Esophagus muscularis mucosa (tissue), 4 donors: ENCODE data around the gene CDHR3.

Experiments used
- CTCF ChIP-seq, 3 experiments: fragments of 200-600 bp in 2 of 3; fragments of 450-650 bp in 1 of 3; sonication (generic) in 2 of 3; IDR thresholded peaks; one replicate each; pipeline ENCODE4 v1.5.1; 2017 to 2019; ENCODE audit warnings: antibody characterized with exemption in 3 of 3, mild to moderate bottlenecking in 2 of 3, moderate library complexity in 1 of 3
- EP300 ChIP-seq: sonication (generic); formaldehyde crosslinking; IDR thresholded peaks from one replicate; pipeline ENCODE4 v1.6.1; 2017; ENCODE audit warnings: antibody characterized with exemption
- POLR2AphosphoS5 ChIP-seq, 2 donors: sonication (generic); formaldehyde crosslinking; IDR thresholded peaks; one replicate each; pipeline ENCODE4 v1.6.1; 2017; ENCODE audit warnings: antibody characterized with exemption in 2 of 2

DNA sequence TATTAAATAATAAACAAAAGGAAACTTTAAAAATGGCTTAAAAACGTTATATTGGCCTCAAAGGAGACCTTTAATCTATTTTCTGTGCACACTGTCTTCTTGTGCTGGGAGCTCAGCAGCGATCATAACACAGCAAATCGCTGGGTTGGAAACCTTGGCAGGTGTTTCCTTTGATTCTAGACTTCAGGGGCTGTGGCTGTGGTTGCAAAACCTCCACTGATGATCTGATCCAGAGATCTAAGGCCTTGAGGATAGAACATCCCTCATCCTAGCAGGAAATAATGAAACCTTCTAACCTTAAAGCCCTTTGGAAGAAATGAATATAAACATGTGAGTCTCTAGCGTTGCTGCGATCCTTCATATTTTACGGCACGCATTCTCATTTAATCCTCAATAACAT lies 29.8 kb downstream of the CDHR3 start:
- TF ChIP-seq CTCF (IDR thresholded peaks at IDR 0.05) (no peak), EP300 (no peak), POLR2AphosphoS5 (IDR thresholded peaks at IDR 0.05) (no peak)
